OCI-LY3 (cell line): ENCODE results near the gene NEU1.
A peak's percentile ranks its signal among the peaks of the same experiment; 100 is the strongest.
"Not testable (repeated sequence)": the region's sequence is repeated elsewhere in the genome, so short reads cannot be mapped to it uniquely, and the experiment has no call there.

Source experiments
- H2AFZ ChIP-seq: fragments of 200-600, 300-600 bp; shearing (Covaris generic); 2 replicates; pipeline ENCODE4 v1.6.0; 2014; ENCODE audit warnings: antibody characterized with exemption, low read depth, low read length
- H3K27ac ChIP-seq: fragments of 200-600, 300-600 bp; sonication (generic); 2 replicates; pipeline ENCODE4 v1.5.1; 2014; ENCODE audit warnings: mild to moderate bottlenecking, low read length, moderate library complexity, mixed read lengths
- H3K27me3 ChIP-seq: fragments of 200-600, 300-600 bp; sonication (generic); 2 replicates; pipeline ENCODE4 v1.6.1; 2014; ENCODE audit warnings: low read depth, low read length, mixed read lengths
- H3K36me3 ChIP-seq: fragments of 200-600, 300-600 bp; sonication (generic); replicated peaks from 2 replicates; pipeline ENCODE3; 2014; ENCODE audit warnings: low read depth, low read length, mixed read lengths
- H3K4me1 ChIP-seq: fragments of 300-600, 200-600 bp; sonication (generic); 2 replicates; pipeline ENCODE4 v1.6.1; 2014; ENCODE audit warnings: low read length, mixed read lengths
- H3K4me2 ChIP-seq: fragments of 200-600, 300-600 bp; sonication (generic); 2 replicates; pipeline ENCODE4 v1.6.1; 2014; ENCODE audit warnings: low read length, mixed read lengths
- H3K4me3 ChIP-seq: fragments of 300-600, 200-600 bp; sonication (generic); 2 replicates; pipeline ENCODE4 v1.5.1; 2014; ENCODE audit warnings: antibody characterized with exemption, mild to moderate bottlenecking, low read length, moderate library complexity
- H3K79me2 ChIP-seq: fragments of 300-600, 200-600 bp; shearing (Covaris generic); 2 replicates; pipeline ENCODE4 v1.6.1; 2014; ENCODE audit warnings: mild to moderate bottlenecking, low read length, mixed read lengths
- H3K9ac ChIP-seq: fragments of 300-600, 200-600 bp; shearing (Covaris generic); 2 replicates; pipeline ENCODE4 v1.6.0; 2014; ENCODE audit warnings: mild to moderate bottlenecking, low read length, moderate library complexity
- H3K9me3 ChIP-seq: fragments of 200-600, 300-600 bp; shearing (Covaris generic); 2 replicates; pipeline ENCODE4 v1.6.1; 2014; ENCODE audit warnings: low read length, mixed read lengths; ENCODE audit not compliant: insufficient read depth
- H4K20me1 ChIP-seq: fragments of 200-600, 300-600 bp; sonication (generic); 2 replicates; pipeline ENCODE4 v1.6.1; 2016; ENCODE audit warnings: low read length, mixed read lengths; ENCODE audit not compliant: insufficient read depth
- CTCF ChIP-seq: fragments of 200-600, 300-600 bp; sonication (generic); IDR thresholded peaks from 2 replicates; pipeline ENCODE4 v1.5.1; 2014; ENCODE audit warnings: antibody characterized with exemption, low read length, low read depth
- EZH2phosphoT487 ChIP-seq: fragments of 200-600 bp; shearing (Covaris generic); IDR thresholded peaks from 2 replicates; pipeline ENCODE4 v1.6.1; 2018; ENCODE audit warnings: antibody characterized with exemption, mixed run types, low read depth

Gene NEU1

GRCh38 chr6:31838968-31839367, 23.7 kb downstream of the NEU1 start:
- Histone ChIP-seq H3K27ac (no peak overlapping the region), H3K36me3 (peaks cover 50% of the 10 kb centered on the region), H3K9me3 (no peaks in the 10 kb centered on the region), H3K4me2 (no peak overlapping the region), H2AFZ (no peak overlapping the region), H3K27me3 (no peaks in the 10 kb centered on the region), H3K9ac (no peak overlapping the region), H3K4me1 (peaks cover 19% of the 10 kb centered on the region), H3K4me3 (no peak overlapping the region), H3K79me2 (peaks cover 44% of the 10 kb centered on the region), H4K20me1 (peaks cover 12% of the 10 kb centered on the region)
- TF ChIP-seq EZH2phosphoT487, result no peak
- TF ChIP-seq CTCF, result no peak

GRCh38 chr6:31838114-31838553, 24.5 kb downstream of the NEU1 start:
- H3K4me3 ChIP-seq, H2AFZ ChIP-seq, H3K9me3 ChIP-seq, H3K9ac ChIP-seq, H3K27me3 ChIP-seq, H3K27ac ChIP-seq: not testable (repeated sequence)
- H3K4me1 ChIP-seq, result peaks cover 23% of the 10 kb centered on the region
- peaks cover 50% of the 10 kb centered on the region for H3K36me3 ChIP-seq
- peak overlapping the region; percentile 97; the same call in 1 of the 2 replicates for H3K4me2 ChIP-seq
- peaks cover 12% of the 10 kb centered on the region for H4K20me1 ChIP-seq
- H3K79me2 ChIP-seq, result peaks cover 44% of the 10 kb centered on the region

GRCh38 chr6:31837369-31838113, 25.1 kb downstream of the NEU1 start:
- H3K4me3 ChIP-seq, result peak overlapping the region; percentile 98
- peak overlapping the region; percentile 97 for H3K4me2 ChIP-seq
- TF ChIP-seq EZH2phosphoT487, result no peak
- TF ChIP-seq CTCF, result no peak
- no peak overlapping the region for H2AFZ ChIP-seq
- H3K27ac ChIP-seq, result peak overlapping the region; percentile 88
- peaks cover 50% of the 10 kb centered on the region for H3K36me3 ChIP-seq
- H3K9ac ChIP-seq, result 0 out of 2 replicates have a peak overlapping the region, but pooled peaks have one; percentile 99
- H3K9me3 ChIP-seq, result no peaks in the 10 kb centered on the region
- H4K20me1 ChIP-seq, result peaks cover 12% of the 10 kb centered on the region
- H3K79me2 ChIP-seq, result peaks cover 44% of the 10 kb centered on the region
- H3K27me3 ChIP-seq, result no peaks in the 10 kb centered on the region
- peaks cover 29% of the 10 kb centered on the region for H3K4me1 ChIP-seq

GRCh38 chr6:31836474-31837368, 25.9 kb downstream of the NEU1 start:
- Histone ChIP-seq H3K9me3 (no peaks in the 10 kb centered on the region), H3K4me3 (peak overlapping the region; percentile 98), H3K4me1 (peaks cover 29% of the 10 kb centered on the region), H2AFZ (no peak overlapping the region), H3K9ac (peak overlapping the region; percentile 99), H3K79me2 (peaks cover 44% of the 10 kb centered on the region), H3K27me3 (no peaks in the 10 kb centered on the region), H3K36me3 (peaks cover 48% of the 10 kb centered on the region), H4K20me1 (peaks cover 12% of the 10 kb centered on the region), H3K4me2 (peak overlapping the region; percentile 97), H3K27ac (peak overlapping the region; percentile 88)
- TF ChIP-seq EZH2phosphoT487 (no peak), CTCF (no peak)
